Retinal pigment epithelial cell (primary cell): ENCODE results near the gene KIF16B.

Experiments used
- DNase-seq: peaks from one replicate; pipeline ENCODE4 v3.0.0-alpha.2; 2010; ENCODE audit warnings: low read depth
- H3K4me3 ChIP-seq: 2 replicates; pipeline ENCODE4 v1.5.1; 2011; ENCODE audit warnings: mild to moderate bottlenecking, low read length, control low read depth, moderate library complexity
- CTCF ChIP-seq: conservative IDR thresholded peaks from 2 replicates; pipeline ENCODE4 v1.5.1; 2011; ENCODE audit warnings: low read depth, low read length, control low read depth, inconsistent platforms

Gene KIF16B

GRCh38 chr20:16283978-16284377 is 289.3 kb downstream of the KIF16B start:
- no peak overlapping the region for H3K4me3 ChIP-seq
- TF ChIP-seq CTCF = no peak
- peak; percentile 49 for DNase-seq

GRCh38 chr20:16283307-16283706 is 289.9 kb downstream of the KIF16B start:
- no peak overlapping the region for H3K4me3 ChIP-seq
- no peak for TF ChIP-seq CTCF
- DNase-seq = no peak

DNA sequence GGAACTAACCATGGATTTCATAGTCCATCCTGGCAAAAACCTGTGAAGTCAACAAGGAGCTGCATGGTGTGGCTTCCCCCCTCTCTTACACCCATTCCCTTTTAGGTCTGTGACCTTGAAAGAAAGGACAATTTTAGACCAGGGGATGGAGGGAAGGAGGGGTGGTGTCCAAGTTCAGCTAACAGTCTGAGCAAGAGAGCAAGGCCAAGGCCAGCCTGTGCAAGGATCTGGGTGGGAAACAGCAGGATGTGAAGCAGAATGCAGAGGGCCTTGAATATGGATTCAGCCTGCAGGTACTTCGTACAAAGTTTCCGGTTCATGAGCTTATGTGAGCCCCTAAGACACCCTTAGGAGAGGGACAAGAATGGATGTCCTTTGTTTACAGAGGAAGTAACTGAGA is 293.0 kb downstream of the KIF16B start:
- no peak for DNase-seq
- H3K4me3 ChIP-seq = no peak overlapping the region
- TF ChIP-seq CTCF = no peak

DNA sequence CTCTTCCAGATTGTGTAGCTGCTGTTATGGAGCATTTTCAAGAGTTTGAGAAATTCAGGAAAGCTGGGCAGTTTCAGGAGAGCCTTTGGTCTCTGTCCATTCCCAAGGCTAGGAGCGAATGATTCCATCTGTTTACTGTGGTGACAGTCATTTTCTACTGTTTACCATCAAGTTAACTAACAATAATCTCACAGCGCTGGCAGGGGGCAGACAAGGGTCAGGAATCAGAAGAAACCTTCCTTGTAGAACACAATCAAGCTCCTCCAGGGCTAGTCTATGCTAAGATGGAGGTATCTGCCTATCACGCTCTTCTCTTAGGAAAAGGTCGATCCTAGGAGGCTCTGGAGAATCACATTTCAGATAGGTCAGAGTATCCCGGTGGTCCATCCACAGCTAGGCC is 293.9 kb downstream of the KIF16B start:
- no peak for DNase-seq
- TF ChIP-seq CTCF = no peak
- H3K4me3 ChIP-seq = no peak overlapping the region

GRCh38 chr20:16273812-16274555 is 299.3 kb downstream of the KIF16B start:
- DNase-seq = no peak
- H3K4me3 ChIP-seq = no peak overlapping the region
- TF ChIP-seq CTCF = no peak

DNA sequence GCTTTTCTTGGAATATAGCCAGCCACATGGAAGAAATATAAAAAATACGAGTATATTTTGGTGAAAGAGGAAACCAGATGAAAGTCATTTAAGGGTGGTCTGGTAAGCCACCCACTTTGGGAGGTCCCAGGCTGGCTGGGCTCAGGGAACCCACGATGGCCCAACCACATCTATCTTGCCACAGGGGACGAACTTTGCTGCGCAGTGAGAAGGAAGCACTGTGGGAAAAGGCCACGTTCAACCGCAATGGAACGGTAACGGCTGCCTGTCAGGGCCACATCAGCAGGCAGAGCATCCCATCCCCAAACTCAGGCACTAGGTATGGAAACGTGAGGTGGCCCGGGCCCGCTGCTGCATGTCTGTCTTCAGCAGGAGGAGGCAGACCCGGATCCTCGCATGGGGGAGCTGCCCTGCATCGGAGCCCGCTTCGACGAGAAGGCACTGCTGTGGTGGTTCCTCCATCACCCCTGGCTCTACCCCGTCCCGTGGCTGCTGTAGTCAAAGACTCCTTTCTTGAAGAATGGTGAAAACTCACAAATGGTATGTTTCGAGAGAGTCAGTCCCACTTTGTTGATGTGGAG is 300.4 kb downstream of the KIF16B start:
- DNase-seq = no peak
- no peak for TF ChIP-seq CTCF
- H3K4me3 ChIP-seq = no peak overlapping the region

- H3K4me3 ChIP-seq = no peak overlapping the region
- DNase-seq = no peak
- TF ChIP-seq CTCF = no peak
Measured at GRCh38 chr20:16271450-16271849, 301.8 kb downstream of the KIF16B start.
